HepG2 (cell line): ENCODE measurements around the gene CMIP. TPM values are rescaled to one million over a fixed set of nuclear protein-coding genes. Genes with fewer than 3 reads are reported as not detected.

ENCODE experiments used
- CBX5 ChIP-seq: sonication (generic); formaldehyde crosslinking; IDR thresholded peaks from 2 replicates; pipeline ENCODE4 v1.4.0; 2020; ENCODE audit warnings: missing genetic modification reagents, borderline replicate concordance
- ELF4 ChIP-seq: sonication (generic); formaldehyde crosslinking; IDR thresholded peaks from 2 replicates; pipeline ENCODE4 v1.5.0; 2020; ENCODE audit warnings: missing genetic modification reagents, mild to moderate bottlenecking, moderate library complexity, borderline replicate concordance
- HOXA5 ChIP-seq: sonication (generic); formaldehyde crosslinking; IDR thresholded peaks from 2 replicates; pipeline ENCODE4 v1.4.0; 2020; ENCODE audit warnings: missing genetic modification reagents
- SOX6 ChIP-seq, 2 experiments: fragments of 450-650 bp in 1 of 2; sonication (generic) in 1 of 2; formaldehyde crosslinking in 1 of 2; IDR thresholded peaks; 2 replicates each; pipeline versions ENCODE4 v1.4.0 to v1.6.1; 2017 to 2020; ENCODE audit warnings: antibody characterized with exemption in 1 of 2, mild to moderate bottlenecking in 1 of 2, missing genetic modification reagents in 1 of 2
- ZFX ChIP-seq: sonication (generic); formaldehyde crosslinking; IDR thresholded peaks from 2 replicates; pipeline ENCODE4 v1.4.0; 2020; ENCODE audit warnings: mild to moderate bottlenecking, low read depth, missing genetic modification reagents, moderate library complexity
- ZNF232 ChIP-seq: sonication (generic); formaldehyde crosslinking; IDR thresholded peaks from 2 replicates; pipeline ENCODE4 v1.4.0; 2020; ENCODE audit warnings: missing genetic modification reagents, borderline replicate concordance
- polyA plus RNA-seq, 8 experiments: library from polyadenylated mRNA; depleted of rRNA in 3 of 8; stranded (reverse) in 7 of 8; unstranded in 1 of 8; fragments of >200 nt; fragmentation: Illumina TruSeq in 4 of 8; extraction: Trizol in 4 of 8; gene quantifications; 2 replicates each; pipeline versions ENCODE4 v1.2.1 to v1.2.3, GENCODE V29; 2011 to 2016; ENCODE audit warnings: low read depth in 4 of 8, missing spikeins in 1 of 8, mixed read lengths in 1 of 8; ENCODE audit not compliant: insufficient read depth in 1 of 8
- total RNA-seq, 5 experiments: library from RNA; depleted of rRNA; stranded (reverse); fragments of >200 nt; fragmentation: Illumina TruSeq; extraction: Trizol; gene quantifications; 2 replicates each; pipeline ENCODE4 v1.2.3, GENCODE V29; 2016; ENCODE audit warnings: low read depth in 1 of 5
- TF ChIP-seq, protein P1 (sequence below): sonication (generic); formaldehyde crosslinking; IDR thresholded peaks from 2 replicates; pipeline ENCODE4 v1.9.0; 2021; ENCODE audit warnings: missing genetic modification reagents, borderline replicate concordance
- TF ChIP-seq, protein P2 (sequence below): sonication (generic); formaldehyde crosslinking; IDR thresholded peaks from 2 replicates; pipeline ENCODE4 v1.4.0; 2020; ENCODE audit warnings: missing genetic modification reagents
- TF ChIP-seq, protein P3 (sequence below): sonication (generic); formaldehyde crosslinking; conservative IDR thresholded peaks from 2 replicates; pipeline ENCODE4 v1.8.0; 2022; ENCODE audit warnings: mild to moderate bottlenecking, moderate library complexity, missing genetic modification reagents
- TF ChIP-seq, protein P4 (sequence below), 2 experiments: sonication (generic) in 1 of 2; formaldehyde crosslinking in 1 of 2; IDR thresholded peaks; 2 replicates each; pipeline versions ENCODE4 v1.6.1 to v1.9.0; 2014 to 2022; ENCODE audit warnings: antibody characterized with exemption in 1 of 2, borderline replicate concordance in 1 of 2, inconsistent platforms in 1 of 2, low read depth in 1 of 2, missing genetic modification reagents in 1 of 2

CMIP gene
- total and polyA plus RNA-seq, 2 of the 13 experiments (the other 11 are each of a cell fraction or from before 2014, with no cell fraction given): 10.9 to 18.1 TPM

DNA sequence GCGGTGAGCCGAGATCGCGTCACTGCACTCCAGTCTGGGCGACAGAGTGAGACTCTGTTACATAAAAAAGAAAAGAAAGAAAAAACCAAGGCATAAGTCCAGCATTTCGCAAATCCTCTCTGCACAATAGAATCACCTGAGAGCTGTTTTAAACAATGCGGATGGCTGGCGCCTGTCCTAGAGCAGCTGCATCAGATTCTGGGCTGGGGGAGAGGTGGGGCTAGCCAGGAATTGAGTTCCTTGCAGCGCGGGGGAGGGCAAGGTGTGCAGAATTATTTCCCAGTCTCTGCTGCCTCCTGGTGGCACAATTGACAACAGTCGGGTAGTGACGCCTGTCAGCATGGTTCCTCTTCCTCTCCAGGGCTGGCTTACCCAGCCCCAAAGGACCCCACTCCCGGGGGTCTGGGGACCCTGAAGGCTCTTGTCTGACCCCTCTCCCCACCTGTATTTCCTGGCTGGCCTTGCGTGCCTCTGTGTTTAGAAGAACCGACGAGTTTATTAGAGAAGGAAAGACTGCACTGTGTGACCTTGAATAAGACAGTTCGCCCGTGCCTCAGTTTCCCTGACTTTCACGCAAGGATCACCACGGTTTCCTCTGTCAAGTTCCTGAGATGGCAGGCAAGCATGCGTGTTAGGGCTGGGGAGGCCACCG, 293.4 kb downstream of the CMIP start (continued):
- TF ChIP-seq, protein P1, sequence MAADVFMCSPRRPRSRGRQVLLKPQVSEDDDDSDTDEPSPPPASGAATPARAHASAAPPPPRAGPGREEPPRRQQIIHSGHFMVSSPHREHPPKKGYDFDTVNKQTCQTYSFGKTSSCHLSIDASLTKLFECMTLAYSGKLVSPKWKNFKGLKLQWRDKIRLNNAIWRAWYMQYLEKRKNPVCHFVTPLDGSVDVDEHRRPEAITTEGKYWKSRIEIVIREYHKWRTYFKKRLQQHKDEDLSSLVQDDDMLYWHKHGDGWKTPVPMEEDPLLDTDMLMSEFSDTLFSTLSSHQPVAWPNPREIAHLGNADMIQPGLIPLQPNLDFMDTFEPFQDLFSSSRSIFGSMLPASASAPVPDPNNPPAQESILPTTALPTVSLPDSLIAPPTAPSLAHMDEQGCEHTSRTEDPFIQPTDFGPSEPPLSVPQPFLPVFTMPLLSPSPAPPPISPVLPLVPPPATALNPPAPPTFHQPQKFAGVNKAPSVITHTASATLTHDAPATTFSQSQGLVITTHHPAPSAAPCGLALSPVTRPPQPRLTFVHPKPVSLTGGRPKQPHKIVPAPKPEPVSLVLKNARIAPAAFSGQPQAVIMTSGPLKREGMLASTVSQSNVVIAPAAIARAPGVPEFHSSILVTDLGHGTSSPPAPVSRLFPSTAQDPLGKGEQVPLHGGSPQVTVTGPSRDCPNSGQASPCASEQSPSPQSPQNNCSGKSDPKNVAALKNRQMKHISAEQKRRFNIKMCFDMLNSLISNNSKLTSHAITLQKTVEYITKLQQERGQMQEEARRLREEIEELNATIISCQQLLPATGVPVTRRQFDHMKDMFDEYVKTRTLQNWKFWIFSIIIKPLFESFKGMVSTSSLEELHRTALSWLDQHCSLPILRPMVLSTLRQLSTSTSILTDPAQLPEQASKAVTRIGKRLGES: no peak
- TF ChIP-seq, protein P2, sequence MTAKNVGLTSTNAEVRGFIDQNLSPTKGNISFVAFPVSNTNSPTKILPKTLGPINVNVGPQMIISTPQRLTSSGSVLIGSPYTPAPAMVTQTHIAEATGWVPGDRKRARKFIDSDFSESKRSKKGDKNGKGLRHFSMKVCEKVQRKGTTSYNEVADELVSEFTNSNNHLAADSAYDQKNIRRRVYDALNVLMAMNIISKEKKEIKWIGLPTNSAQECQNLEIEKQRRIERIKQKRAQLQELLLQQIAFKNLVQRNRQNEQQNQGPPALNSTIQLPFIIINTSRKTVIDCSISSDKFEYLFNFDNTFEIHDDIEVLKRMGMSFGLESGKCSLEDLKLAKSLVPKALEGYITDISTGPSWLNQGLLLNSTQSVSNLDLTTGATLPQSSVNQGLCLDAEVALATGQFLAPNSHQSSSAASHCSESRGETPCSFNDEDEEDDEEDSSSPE (CRISPR knock-in tag): no peak
- TF ChIP-seq ZFX (CRISPR knock-in tag) (no peak), CBX5 (no peak), ELF4 (no peak), SOX6 (IDR thresholded peaks at IDR 0.05) (no peak), SOX6 (CRISPR knock-in tag; IDR thresholded peaks at IDR 0.05) (peak; percentile 62; the same call in 1 of the 2 replicates), HOXA5 (CRISPR knock-in tag) (0 out of 2 replicates have a peak, but pooled peaks have one; percentile 69), ZNF232 (CRISPR knock-in tag) (peak; percentile 98; the same call in 1 of the 2 replicates)
- TF ChIP-seq, protein P3, sequence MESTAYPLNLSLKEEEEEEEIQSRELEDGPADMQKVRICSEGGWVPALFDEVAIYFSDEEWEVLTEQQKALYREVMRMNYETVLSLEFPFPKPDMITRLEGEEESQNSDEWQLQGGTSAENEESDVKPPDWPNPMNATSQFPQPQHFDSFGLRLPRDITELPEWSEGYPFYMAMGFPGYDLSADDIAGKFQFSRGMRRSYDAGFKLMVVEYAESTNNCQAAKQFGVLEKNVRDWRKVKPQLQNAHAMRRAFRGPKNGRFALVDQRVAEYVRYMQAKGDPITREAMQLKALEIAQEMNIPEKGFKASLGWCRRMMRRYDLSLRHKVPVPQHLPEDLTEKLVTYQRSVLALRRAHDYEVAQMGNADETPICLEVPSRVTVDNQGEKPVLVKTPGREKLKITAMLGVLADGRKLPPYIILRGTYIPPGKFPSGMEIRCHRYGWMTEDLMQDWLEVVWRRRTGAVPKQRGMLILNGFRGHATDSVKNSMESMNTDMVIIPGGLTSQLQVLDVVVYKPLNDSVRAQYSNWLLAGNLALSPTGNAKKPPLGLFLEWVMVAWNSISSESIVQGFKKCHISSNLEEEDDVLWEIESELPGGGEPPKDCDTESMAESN (CRISPR knock-in tag): 0 out of 2 replicates have a peak, but pooled peaks have one; percentile 52
- TF ChIP-seq, protein P4, sequence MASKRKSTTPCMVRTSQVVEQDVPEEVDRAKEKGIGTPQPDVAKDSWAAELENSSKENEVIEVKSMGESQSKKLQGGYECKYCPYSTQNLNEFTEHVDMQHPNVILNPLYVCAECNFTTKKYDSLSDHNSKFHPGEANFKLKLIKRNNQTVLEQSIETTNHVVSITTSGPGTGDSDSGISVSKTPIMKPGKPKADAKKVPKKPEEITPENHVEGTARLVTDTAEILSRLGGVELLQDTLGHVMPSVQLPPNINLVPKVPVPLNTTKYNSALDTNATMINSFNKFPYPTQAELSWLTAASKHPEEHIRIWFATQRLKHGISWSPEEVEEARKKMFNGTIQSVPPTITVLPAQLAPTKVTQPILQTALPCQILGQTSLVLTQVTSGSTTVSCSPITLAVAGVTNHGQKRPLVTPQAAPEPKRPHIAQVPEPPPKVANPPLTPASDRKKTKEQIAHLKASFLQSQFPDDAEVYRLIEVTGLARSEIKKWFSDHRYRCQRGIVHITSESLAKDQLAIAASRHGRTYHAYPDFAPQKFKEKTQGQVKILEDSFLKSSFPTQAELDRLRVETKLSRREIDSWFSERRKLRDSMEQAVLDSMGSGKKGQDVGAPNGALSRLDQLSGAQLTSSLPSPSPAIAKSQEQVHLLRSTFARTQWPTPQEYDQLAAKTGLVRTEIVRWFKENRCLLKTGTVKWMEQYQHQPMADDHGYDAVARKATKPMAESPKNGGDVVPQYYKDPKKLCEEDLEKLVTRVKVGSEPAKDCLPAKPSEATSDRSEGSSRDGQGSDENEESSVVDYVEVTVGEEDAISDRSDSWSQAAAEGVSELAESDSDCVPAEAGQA (IDR thresholded peaks at IDR 0.05; ENCODE audit: low read depth): no peak
- TF ChIP-seq, protein P4 (CRISPR knock-in tag; IDR thresholded peaks at IDR 0.05; ENCODE audit: borderline replicate concordance): no peak
